ENCODE measurements around the gene SLC19A2. TPM values are rescaled to one million over a fixed set of nuclear protein-coding genes. Genes with fewer than 3 reads are reported as not detected.

SLC19A2 gene
- total and polyA plus RNA-seq, 2 donors (not counting 3 experiments of a cell fraction or from before 2014, with no cell fraction given) = 5.2 to 5.4 TPM

DNA sequence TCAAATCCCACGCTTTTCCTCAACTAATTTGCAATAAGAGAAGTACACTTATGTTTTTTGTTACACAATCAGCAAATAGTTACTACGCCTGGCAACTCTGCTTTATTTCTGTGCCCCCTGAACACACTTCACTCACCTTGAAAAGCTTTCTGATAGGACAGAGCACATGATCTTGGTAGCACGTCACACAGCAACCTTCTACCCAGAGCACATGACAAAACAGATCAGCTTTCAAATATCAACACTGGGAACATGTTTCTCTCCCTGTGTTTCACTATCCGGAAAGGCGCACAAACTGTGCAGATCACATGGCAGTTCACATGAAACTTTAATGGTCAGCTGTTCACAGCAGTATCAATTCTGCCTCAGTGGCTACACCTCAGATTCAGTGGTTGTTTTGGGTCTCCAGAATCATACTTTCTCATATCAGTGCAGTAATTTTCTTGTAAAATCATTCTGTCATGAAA is 2.2 kb downstream of the SLC19A2 start:
- H4K20me1 ChIP-seq (replicated peaks; ENCODE audit: control insufficient read depth, extremely low read depth, insufficient read depth, low read length) = no peaks in the 10 kb centered on the region
- H3K9me3 ChIP-seq (replicated peaks; ENCODE audit: control insufficient read depth, insufficient read depth, low read length) = no peaks in the 10 kb centered on the region
- ChIA-PET POLR2A (no interaction called here), CTCF (interaction anchor here (1.1 to 2.3 kb wide), 4 partner anchors 13 to 63 kb away, joined by 3 to 11 read pairs (median 4); no protein-coding TSS in a partner anchor)
- no peak overlapping the region for H3K9ac ChIP-seq (replicated peaks; ENCODE audit: extremely low read depth, insufficient read depth, low read length)
- DNase-seq (ENCODE audit: low read depth, low spot score) (no peak), FAIRE-seq (no peak)
- H3K36me3 ChIP-seq (ENCODE audit: control insufficient read depth in 2 of 2, extremely low read depth in 1 of 2, insufficient read depth in 2 of 2, low read length in 2 of 2) = no peaks in the 10 kb centered on the region
- H3K4me1 ChIP-seq (ENCODE audit: control insufficient read depth, extremely low read depth, insufficient read depth, low read length) = peaks cover 31% of the 10 kb centered on the region
- H3K9me1 ChIP-seq (replicated peaks; ENCODE audit: control insufficient read depth, extremely low read depth, insufficient read depth, low read length) = no peaks in the 10 kb centered on the region
- peaks cover 52% of the 10 kb centered on the region for H3K79me2 ChIP-seq (ENCODE audit: control insufficient read depth, insufficient read depth, low read length)
- intact Hi-C loops (cut with micrococcal nuclease) (no loop called here), dilution Hi-C loops (cut with MboI; ENCODE audit: extremely low pct_ligation_motif_present, low sequenced_read_pairs) (no loop called here)
- no peak overlapping the region for H3K27ac ChIP-seq (ENCODE audit: insufficient read depth, low read depth, low read length)
- H2AFZ ChIP-seq (ENCODE audit: low read depth, low read length) = no peak overlapping the region
- H3K4me2 ChIP-seq (ENCODE audit: insufficient read depth, low read length) = peak overlapping the region; percentile 83
- BruUV-seq (replicated peaks) = no TSS peak
- no peak overlapping the region for H3K4me3 ChIP-seq (replicated peaks in 1 of 3; ENCODE audit: insufficient read depth in 1 of 3, low read depth in 1 of 3, low read length in 3 of 3)
- H3K27me3 ChIP-seq (ENCODE audit: control insufficient read depth in 2 of 2, insufficient read depth in 2 of 2, low read length in 2 of 2) = no peaks in the 10 kb centered on the region
- TF ChIP-seq EZH2 (IDR thresholded peaks at IDR 0.05; ENCODE audit: borderline replicate concordance, low read depth, low read length, severe bottlenecking) (no peak), POLR2A (IDR thresholded peaks at IDR 0.05; ENCODE audit: low read depth, low read length) (no peak), FOS (IDR thresholded peaks at IDR 0.05; ENCODE audit: borderline replicate concordance, insufficient read depth, low read length) (no peak), MAX (IDR thresholded peaks at IDR 0.05; ENCODE audit: insufficient read depth, insufficient read length) (no peak), MYC (IDR thresholded peaks at IDR 0.05; ENCODE audit: low read depth, low read length) (no peak), GATA2 (IDR thresholded peaks at IDR 0.05; ENCODE audit: insufficient read depth, insufficient read length, low read depth, low read length) (no peak), JUN (IDR thresholded peaks at IDR 0.05; ENCODE audit: borderline replicate concordance, insufficient read depth, insufficient read length, low read depth) (no peak)
- TF ChIP-seq, protein P1, sequence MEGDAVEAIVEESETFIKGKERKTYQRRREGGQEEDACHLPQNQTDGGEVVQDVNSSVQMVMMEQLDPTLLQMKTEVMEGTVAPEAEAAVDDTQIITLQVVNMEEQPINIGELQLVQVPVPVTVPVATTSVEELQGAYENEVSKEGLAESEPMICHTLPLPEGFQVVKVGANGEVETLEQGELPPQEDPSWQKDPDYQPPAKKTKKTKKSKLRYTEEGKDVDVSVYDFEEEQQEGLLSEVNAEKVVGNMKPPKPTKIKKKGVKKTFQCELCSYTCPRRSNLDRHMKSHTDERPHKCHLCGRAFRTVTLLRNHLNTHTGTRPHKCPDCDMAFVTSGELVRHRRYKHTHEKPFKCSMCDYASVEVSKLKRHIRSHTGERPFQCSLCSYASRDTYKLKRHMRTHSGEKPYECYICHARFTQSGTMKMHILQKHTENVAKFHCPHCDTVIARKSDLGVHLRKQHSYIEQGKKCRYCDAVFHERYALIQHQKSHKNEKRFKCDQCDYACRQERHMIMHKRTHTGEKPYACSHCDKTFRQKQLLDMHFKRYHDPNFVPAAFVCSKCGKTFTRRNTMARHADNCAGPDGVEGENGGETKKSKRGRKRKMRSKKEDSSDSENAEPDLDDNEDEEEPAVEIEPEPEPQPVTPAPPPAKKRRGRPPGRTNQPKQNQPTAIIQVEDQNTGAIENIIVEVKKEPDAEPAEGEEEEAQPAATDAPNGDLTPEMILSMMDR (IDR thresholded peaks at IDR 0.05; ENCODE audit: extremely low read depth in 1 of 2, insufficient read depth in 1 of 2, low read depth in 1 of 2, low read length in 2 of 2) = no peak

Measured in endothelial cell of umbilical vein (primary cell).